RWPE2 (cell line): ENCODE results near the gene PLA2G2D.

Source experiments
- ATAC-seq: fragments of 200-7000 bp; cut with Tn5 transposase; 3 replicates; pipeline ENCODE4 v1.9.1; 2021; ENCODE audit warnings: low read depth
- DNase-seq: peaks from one replicate; pipeline ENCODE4 v3.0.0-alpha.2; 2020; ENCODE audit warnings: low spot score
- H3K27ac ChIP-seq: fragments of 450-650 bp; 2 replicates; pipeline ENCODE4 v1.5.1; 2017; ENCODE audit warnings: mild to moderate bottlenecking; ENCODE audit not compliant: poor library complexity, severe bottlenecking
- H3K27me3 ChIP-seq: fragments of 250-450 bp; sonication (Bioruptor Pico); 2 replicates; pipeline ENCODE4 v1.5.1; 2021; ENCODE audit warnings: mild to moderate bottlenecking, moderate library complexity; ENCODE audit not compliant: insufficient read depth, poor library complexity, severe bottlenecking
- H3K36me3 ChIP-seq: fragments of 250-450 bp; sonication (Bioruptor Pico); 2 replicates; pipeline ENCODE4 v1.5.1; 2020; ENCODE audit warnings: low read depth, mild to moderate bottlenecking, moderate library complexity
- H3K4me1 ChIP-seq: fragments of 250-450 bp; sonication (Bioruptor Pico); 2 replicates; pipeline ENCODE4 v1.5.1; 2021; ENCODE audit warnings: mild to moderate bottlenecking, moderate library complexity; ENCODE audit not compliant: insufficient read depth, poor library complexity, severe bottlenecking
- H3K4me3 ChIP-seq: fragments of 250-450 bp; sonication (Bioruptor Pico); 2 replicates; pipeline ENCODE4 v1.5.1; 2021; ENCODE audit warnings: mild to moderate bottlenecking, moderate library complexity; ENCODE audit not compliant: severe bottlenecking
- H3K9me3 ChIP-seq: fragments of 250-450 bp; sonication (Bioruptor Pico); 2 replicates; pipeline ENCODE4 v1.5.1; 2021; ENCODE audit warnings: mild to moderate bottlenecking, moderate library complexity; ENCODE audit not compliant: severe bottlenecking
- CTCF ChIP-seq: fragments of 450-650 bp; IDR thresholded peaks from one replicate; pipeline ENCODE4 v1.5.1; 2017; ENCODE audit warnings: mild to moderate bottlenecking, moderate library complexity; ENCODE audit not compliant: poor library complexity, severe bottlenecking

Gene PLA2G2D

GRCh38 chr1:20143734-20144565 is 24.6 kb upstream of the PLA2G2D start:
- no peak overlapping the region for H3K4me3 ChIP-seq
- H3K9me3 ChIP-seq = no peaks in the 10 kb centered on the region
- ATAC-seq (no peak), DNase-seq (no peak)
- no peak overlapping the region for H3K27ac ChIP-seq
- no peaks in the 10 kb centered on the region for H3K36me3 ChIP-seq
- no peaks in the 10 kb centered on the region for H3K27me3 ChIP-seq
- H3K4me1 ChIP-seq = no peaks in the 10 kb centered on the region
- no peak for TF ChIP-seq CTCF

GRCh38 chr1:20143318-20143717 is 24.0 kb upstream of the PLA2G2D start:
- Histone ChIP-seq H3K27ac (no peak overlapping the region), H3K4me3 (no peak overlapping the region), H3K36me3 (no peaks in the 10 kb centered on the region), H3K4me1 (no peaks in the 10 kb centered on the region), H3K27me3 (no peaks in the 10 kb centered on the region), H3K9me3 (no peaks in the 10 kb centered on the region)
- ATAC-seq = no peak
- no peak for DNase-seq
- TF ChIP-seq CTCF = no peak

GRCh38 chr1:20142001-20142710 is 22.8 kb upstream of the PLA2G2D start:
- ATAC-seq = no peak
- no peaks in the 10 kb centered on the region for H3K36me3 ChIP-seq
- TF ChIP-seq CTCF = no peak
- H3K27ac ChIP-seq = no peak overlapping the region
- peaks cover 2% of the 10 kb centered on the region for H3K4me1 ChIP-seq
- H3K27me3 ChIP-seq = no peaks in the 10 kb centered on the region
- no peak for DNase-seq
- no peak overlapping the region for H3K4me3 ChIP-seq
- H3K9me3 ChIP-seq = no peaks in the 10 kb centered on the region

- peaks cover 5% of the 10 kb centered on the region for H3K4me1 ChIP-seq
- no peak for DNase-seq
- ATAC-seq = no peak
- no peaks in the 10 kb centered on the region for H3K36me3 ChIP-seq
- no peaks in the 10 kb centered on the region for H3K27me3 ChIP-seq
- no peak overlapping the region for H3K4me3 ChIP-seq
- no peaks in the 10 kb centered on the region for H3K9me3 ChIP-seq
- no peak overlapping the region for H3K27ac ChIP-seq
- TF ChIP-seq CTCF = no peak
Measured at GRCh38 chr1:20141466-20141865, 22.1 kb upstream of the PLA2G2D start.

- Histone ChIP-seq H3K4me3 (no peak overlapping the region), H3K4me1 (peaks cover 5% of the 10 kb centered on the region), H3K27ac (no peak overlapping the region), H3K36me3 (no peaks in the 10 kb centered on the region), H3K9me3 (no peaks in the 10 kb centered on the region), H3K27me3 (no peaks in the 10 kb centered on the region)
- ATAC-seq (no peak), DNase-seq (no peak)
- TF ChIP-seq CTCF = no peak
Measured at GRCh38 chr1:20141001-20141400, 21.7 kb upstream of the PLA2G2D start.
